ENCODE data around the gene HSD17B1. TPM values are rescaled to one million over a fixed set of nuclear protein-coding genes. Genes with fewer than 3 reads are reported as not detected.
A peak's percentile ranks its signal among the peaks of the same experiment; 100 is the strongest.

The HSD17B1 gene
- total and polyA plus RNA-seq, 2 of the 13 experiments (the other 11 are each of a cell fraction or from before 2014, with no cell fraction given) = 0.54 to 0.93 TPM

DNA sequence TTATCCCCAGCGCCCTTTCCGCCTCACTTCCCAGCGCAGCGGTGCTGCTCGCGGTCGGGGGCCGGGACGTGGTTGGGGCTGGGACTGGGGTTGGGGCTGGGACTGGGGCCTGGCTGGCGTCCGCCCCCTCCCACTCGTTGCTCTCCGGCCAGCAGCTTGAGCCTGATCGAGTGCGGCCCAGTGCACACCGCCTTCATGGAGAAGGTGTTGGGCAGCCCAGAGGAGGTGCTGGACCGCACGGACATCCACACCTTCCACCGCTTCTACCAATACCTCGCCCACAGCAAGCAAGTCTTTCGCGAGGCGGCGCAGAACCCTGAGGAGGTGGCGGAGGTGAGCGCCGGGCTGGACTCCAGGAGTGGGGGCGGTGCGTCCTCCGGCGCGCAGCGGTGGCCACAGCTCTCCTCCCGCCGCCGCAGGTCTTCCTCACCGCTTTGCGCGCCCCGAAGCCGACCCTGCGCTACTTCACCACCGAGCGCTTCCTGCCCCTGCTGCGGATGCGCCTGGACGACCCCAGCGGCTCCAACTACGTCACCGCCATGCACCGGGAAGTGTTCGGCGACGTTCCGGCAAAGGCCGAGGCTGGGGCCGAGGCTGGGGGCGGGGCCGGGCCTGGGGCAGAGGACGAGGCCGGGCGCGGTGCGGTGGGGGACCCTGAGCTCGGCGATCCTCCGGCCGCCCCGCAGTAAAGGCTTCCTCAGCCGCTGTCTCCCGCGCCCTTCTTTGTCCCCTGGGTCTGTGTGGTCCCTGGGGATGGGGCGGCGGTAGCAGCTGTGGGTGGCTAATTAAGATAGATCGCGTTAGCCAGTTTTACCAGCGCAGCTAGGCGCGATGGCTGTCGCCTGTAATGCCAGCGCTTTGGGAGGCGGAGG is 1.8 kb downstream of the HSD17B1 start (continued):
- TF ChIP-seq, protein P1, sequence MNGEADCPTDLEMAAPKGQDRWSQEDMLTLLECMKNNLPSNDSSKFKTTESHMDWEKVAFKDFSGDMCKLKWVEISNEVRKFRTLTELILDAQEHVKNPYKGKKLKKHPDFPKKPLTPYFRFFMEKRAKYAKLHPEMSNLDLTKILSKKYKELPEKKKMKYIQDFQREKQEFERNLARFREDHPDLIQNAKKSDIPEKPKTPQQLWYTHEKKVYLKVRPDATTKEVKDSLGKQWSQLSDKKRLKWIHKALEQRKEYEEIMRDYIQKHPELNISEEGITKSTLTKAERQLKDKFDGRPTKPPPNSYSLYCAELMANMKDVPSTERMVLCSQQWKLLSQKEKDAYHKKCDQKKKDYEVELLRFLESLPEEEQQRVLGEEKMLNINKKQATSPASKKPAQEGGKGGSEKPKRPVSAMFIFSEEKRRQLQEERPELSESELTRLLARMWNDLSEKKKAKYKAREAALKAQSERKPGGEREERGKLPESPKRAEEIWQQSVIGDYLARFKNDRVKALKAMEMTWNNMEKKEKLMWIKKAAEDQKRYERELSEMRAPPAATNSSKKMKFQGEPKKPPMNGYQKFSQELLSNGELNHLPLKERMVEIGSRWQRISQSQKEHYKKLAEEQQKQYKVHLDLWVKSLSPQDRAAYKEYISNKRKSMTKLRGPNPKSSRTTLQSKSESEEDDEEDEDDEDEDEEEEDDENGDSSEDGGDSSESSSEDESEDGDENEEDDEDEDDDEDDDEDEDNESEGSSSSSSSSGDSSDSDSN (CRISPR knock-in tag; IDR thresholded peaks at IDR 0.05) = peak; percentile 95
- no peak for TF ChIP-seq HMGA1 (CRISPR knock-in tag; conservative IDR thresholded peaks at IDR 0.05)
- TF ChIP-seq THYN1 (CRISPR knock-in tag; IDR thresholded peaks at IDR 0.05; ENCODE audit: borderline replicate concordance, low read depth) = no peak
- no peak for TF ChIP-seq ZNF619 (CRISPR knock-in tag; IDR thresholded peaks at IDR 0.05)
- 0 out of 2 replicates have a peak, but pooled peaks have one; percentile 67 for TF ChIP-seq ZNF101 (CRISPR knock-in tag; IDR thresholded peaks at IDR 0.05; ENCODE audit: borderline replicate concordance, low read depth)
- TF ChIP-seq ZC3H4 (CRISPR knock-in tag; IDR thresholded peaks at IDR 0.05; ENCODE audit: borderline replicate concordance) = no peak
- TF ChIP-seq, protein P2, sequence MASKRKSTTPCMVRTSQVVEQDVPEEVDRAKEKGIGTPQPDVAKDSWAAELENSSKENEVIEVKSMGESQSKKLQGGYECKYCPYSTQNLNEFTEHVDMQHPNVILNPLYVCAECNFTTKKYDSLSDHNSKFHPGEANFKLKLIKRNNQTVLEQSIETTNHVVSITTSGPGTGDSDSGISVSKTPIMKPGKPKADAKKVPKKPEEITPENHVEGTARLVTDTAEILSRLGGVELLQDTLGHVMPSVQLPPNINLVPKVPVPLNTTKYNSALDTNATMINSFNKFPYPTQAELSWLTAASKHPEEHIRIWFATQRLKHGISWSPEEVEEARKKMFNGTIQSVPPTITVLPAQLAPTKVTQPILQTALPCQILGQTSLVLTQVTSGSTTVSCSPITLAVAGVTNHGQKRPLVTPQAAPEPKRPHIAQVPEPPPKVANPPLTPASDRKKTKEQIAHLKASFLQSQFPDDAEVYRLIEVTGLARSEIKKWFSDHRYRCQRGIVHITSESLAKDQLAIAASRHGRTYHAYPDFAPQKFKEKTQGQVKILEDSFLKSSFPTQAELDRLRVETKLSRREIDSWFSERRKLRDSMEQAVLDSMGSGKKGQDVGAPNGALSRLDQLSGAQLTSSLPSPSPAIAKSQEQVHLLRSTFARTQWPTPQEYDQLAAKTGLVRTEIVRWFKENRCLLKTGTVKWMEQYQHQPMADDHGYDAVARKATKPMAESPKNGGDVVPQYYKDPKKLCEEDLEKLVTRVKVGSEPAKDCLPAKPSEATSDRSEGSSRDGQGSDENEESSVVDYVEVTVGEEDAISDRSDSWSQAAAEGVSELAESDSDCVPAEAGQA (IDR thresholded peaks at IDR 0.05; ENCODE audit: low read depth) = peak; percentile 91
- TF ChIP-seq, protein P2 (CRISPR knock-in tag; IDR thresholded peaks at IDR 0.05; ENCODE audit: borderline replicate concordance) = no peak
- TF ChIP-seq ZKSCAN8 (CRISPR knock-in tag; IDR thresholded peaks at IDR 0.05; ENCODE audit: borderline replicate concordance) = peak; percentile 94
- peak; percentile 68; the same call in 1 of the 2 replicates for TF ChIP-seq ZNF124 (CRISPR knock-in tag; IDR thresholded peaks at IDR 0.05)
- TF ChIP-seq ZNF232 (CRISPR knock-in tag; IDR thresholded peaks at IDR 0.05; ENCODE audit: borderline replicate concordance) = 0 out of 2 replicates have a peak, but pooled peaks have one; percentile 53
- TF ChIP-seq SOX6 (IDR thresholded peaks at IDR 0.05) = no peak
- TF ChIP-seq SOX6 (CRISPR knock-in tag; IDR thresholded peaks at IDR 0.05) = peak; percentile 70
- no peak for TF ChIP-seq TCF12 (IDR thresholded peaks at IDR 0.05)
- peak; percentile 69; the same call in 1 of the 2 replicates for TF ChIP-seq TCF12 (CRISPR knock-in tag; IDR thresholded peaks at IDR 0.05)
- TF ChIP-seq SP140L (CRISPR knock-in tag; IDR thresholded peaks at IDR 0.05; ENCODE audit: borderline replicate concordance) = no peak
- TF ChIP-seq ZNF138 (CRISPR knock-in tag; IDR thresholded peaks at IDR 0.05; ENCODE audit: low read depth) = peak; percentile 89
- TF ChIP-seq HOXA9 (CRISPR knock-in tag; IDR thresholded peaks at IDR 0.05; ENCODE audit: borderline replicate concordance) = peak; percentile 84; the same call in 1 of the 2 replicates
- TF ChIP-seq, protein P3, sequence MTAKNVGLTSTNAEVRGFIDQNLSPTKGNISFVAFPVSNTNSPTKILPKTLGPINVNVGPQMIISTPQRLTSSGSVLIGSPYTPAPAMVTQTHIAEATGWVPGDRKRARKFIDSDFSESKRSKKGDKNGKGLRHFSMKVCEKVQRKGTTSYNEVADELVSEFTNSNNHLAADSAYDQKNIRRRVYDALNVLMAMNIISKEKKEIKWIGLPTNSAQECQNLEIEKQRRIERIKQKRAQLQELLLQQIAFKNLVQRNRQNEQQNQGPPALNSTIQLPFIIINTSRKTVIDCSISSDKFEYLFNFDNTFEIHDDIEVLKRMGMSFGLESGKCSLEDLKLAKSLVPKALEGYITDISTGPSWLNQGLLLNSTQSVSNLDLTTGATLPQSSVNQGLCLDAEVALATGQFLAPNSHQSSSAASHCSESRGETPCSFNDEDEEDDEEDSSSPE (CRISPR knock-in tag; IDR thresholded peaks at IDR 0.05) = peak; percentile 87
- peak; percentile 91 for TF ChIP-seq SP5 (CRISPR knock-in tag; IDR thresholded peaks at IDR 0.05; ENCODE audit: borderline replicate concordance, low read depth)
